Measurements from ENCODE around the gene TBC1D21.

TBC1D21 gene

GRCh38 chr15:73879426-73879825 is 6.1 kb downstream of the TBC1D21 start:
- peak; percentile 1 to 12 for DNase-seq
- intact Hi-C loops (cut with DNase I; ENCODE audit: low total_unique reads): no loop called here

GRCh38 chr15:73881579-73882320 is 8.4 kb downstream of the TBC1D21 start:
- intact Hi-C loops (cut with DNase I; ENCODE audit: low total_unique reads): no loop called here
- H3K27ac ChIP-seq: no peak overlapping the region
- peak; percentile 4 to 44 for DNase-seq
- TF ChIP-seq CTCF (IDR thresholded peaks at IDR 0.05): no peak
- H3K4me1 ChIP-seq: no peaks in the 10 kb centered on the region
- H3K4me3 ChIP-seq: no peak overlapping the region
- peaks cover 0 to 3% (median 0%) of the 10 kb centered on the region in 3 donors for H3K9me3 ChIP-seq
- peaks cover 0 to 27% of the 10 kb centered on the region in 2 donors for H3K27me3 ChIP-seq
- H3K36me3 ChIP-seq: no peaks in the 10 kb centered on the region

More at GRCh38 chr15:73879426-73879825, 6.1 kb downstream of the TBC1D21 start:
- H3K27me3 ChIP-seq: peaks cover 0 to 27% of the 10 kb centered on the region in 2 donors
- TF ChIP-seq CTCF (IDR thresholded peaks at IDR 0.05): no peak
- no peak overlapping the region for H3K4me3 ChIP-seq
- no peaks in the 10 kb centered on the region for H3K36me3 ChIP-seq
- peaks cover 0 to 3% (median 0%) of the 10 kb centered on the region in 3 donors for H3K9me3 ChIP-seq
- no peak overlapping the region for H3K27ac ChIP-seq
- H3K4me1 ChIP-seq: no peaks in the 10 kb centered on the region

GRCh38 chr15:73882761-73883419 is 9.5 kb downstream of the TBC1D21 start:
- H3K27me3 ChIP-seq: peaks cover 0 to 27% of the 10 kb centered on the region in 2 donors
- TF ChIP-seq CTCF (IDR thresholded peaks at IDR 0.05): no peak
- H3K36me3 ChIP-seq: no peaks in the 10 kb centered on the region
- H3K4me3 ChIP-seq: no peak overlapping the region
- peak; percentile 13 to 53 for DNase-seq
- H3K9me3 ChIP-seq: peaks cover 0 to 2% (median 0%) of the 10 kb centered on the region in 3 donors
- H3K4me1 ChIP-seq: no peaks in the 10 kb centered on the region
- intact Hi-C loops (cut with DNase I; ENCODE audit: low total_unique reads): no loop called here
- H3K27ac ChIP-seq: no peak overlapping the region

DNA sequence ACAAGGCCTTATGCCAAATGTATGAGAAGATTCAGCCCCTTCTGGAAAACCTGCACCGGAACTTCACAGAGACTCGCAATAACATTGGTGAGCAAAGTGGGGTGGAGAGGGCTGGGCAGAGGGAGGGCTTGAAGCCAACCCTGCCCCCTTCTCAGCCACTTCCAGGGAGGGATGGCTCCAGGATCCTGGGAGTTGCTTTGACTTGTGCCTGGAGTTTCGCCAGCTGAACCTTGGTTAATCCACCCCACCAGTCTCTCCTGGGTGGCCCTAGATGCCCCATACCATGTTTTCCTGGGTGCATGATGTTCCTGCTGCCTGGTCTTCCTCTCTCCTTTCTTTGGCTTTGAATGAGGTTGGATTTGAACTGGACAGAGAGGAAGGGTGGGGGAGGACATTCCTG is 10.8 kb downstream of the TBC1D21 start:
- Histone ChIP-seq H3K27me3 (peaks cover 0 to 27% of the 10 kb centered on the region in 2 donors), H3K4me3 (no peak overlapping the region), H3K27ac (no peak overlapping the region), H3K36me3 (no peaks in the 10 kb centered on the region), H3K9me3 (no peaks in the 10 kb centered on the region), H3K4me1 (no peaks in the 10 kb centered on the region)
- intact Hi-C loops (cut with DNase I; ENCODE audit: low total_unique reads): no loop called here
- no peak for TF ChIP-seq CTCF (IDR thresholded peaks at IDR 0.05)
- peak; percentile 1 to 47 for DNase-seq

DNA sequence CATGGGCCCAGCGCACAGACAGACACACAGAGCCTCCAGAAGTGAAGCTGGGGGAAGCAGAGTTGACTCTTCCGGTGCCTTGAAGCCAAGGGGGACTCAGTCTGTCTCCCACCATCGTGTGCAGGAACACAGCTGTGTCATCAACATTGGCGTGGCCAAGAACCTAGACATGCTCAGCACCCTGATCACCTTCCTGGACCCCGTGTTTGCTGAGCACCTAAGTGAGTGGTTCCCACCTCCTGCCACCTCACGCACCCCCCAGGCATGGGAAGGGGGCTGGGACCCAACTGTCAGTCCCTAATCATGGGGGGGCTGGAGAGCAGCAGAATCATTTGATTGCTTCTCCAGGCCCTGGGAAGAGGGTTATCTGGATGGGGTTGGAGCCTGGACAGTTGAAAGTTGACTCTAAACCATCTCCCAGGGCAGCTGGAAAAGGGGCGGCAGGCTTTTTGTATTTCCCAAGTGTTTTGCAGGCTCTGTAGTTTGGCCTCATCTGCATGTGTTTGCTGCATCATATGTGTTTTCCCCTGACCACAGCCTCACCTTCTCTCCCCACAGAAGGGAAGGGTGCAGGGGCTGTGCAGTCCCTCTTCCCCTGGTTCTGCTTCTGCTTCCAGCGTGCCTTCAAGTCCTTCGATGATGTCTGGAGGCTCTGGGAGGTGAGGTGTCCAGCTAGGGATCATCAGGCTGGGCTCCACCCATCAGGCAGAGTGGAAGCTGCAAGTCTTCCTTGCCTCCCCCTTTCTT is 12.8 kb downstream of the TBC1D21 start:
- no peaks in the 10 kb centered on the region for H3K36me3 ChIP-seq
- intact Hi-C loops (cut with DNase I; ENCODE audit: low total_unique reads): no loop called here
- no peak overlapping the region for H3K4me3 ChIP-seq
- H3K27me3 ChIP-seq: peaks cover 0 to 29% of the 10 kb centered on the region in 2 donors
- no peak overlapping the region for H3K27ac ChIP-seq
- DNase-seq: peak; percentile 1 to 23
- H3K9me3 ChIP-seq: no peaks in the 10 kb centered on the region
- no peaks in the 10 kb centered on the region for H3K4me1 ChIP-seq
- no peak for TF ChIP-seq CTCF (IDR thresholded peaks at IDR 0.05)
